Thyroid gland (tissue), 4 donors: ENCODE measurements around the gene NLGN1.

Source experiments
- CTCF ChIP-seq, 6 experiments: fragments of 200-600 bp in 3 of 6; fragments of 450-650 bp in 3 of 6; sonication (generic) in 3 of 6; IDR thresholded peaks; one replicate each; pipeline ENCODE4 v1.5.1; 2016 to 2019; ENCODE audit warnings: antibody characterized with exemption in 6 of 6, mild to moderate bottlenecking in 2 of 6, inconsistent platforms in 1 of 6, moderate library complexity in 1 of 6
- POLR2A ChIP-seq, 2 donors: fragments of 450-650 bp; IDR thresholded peaks; one replicate each; pipeline ENCODE4 v1.6.1; 2017; ENCODE audit warnings: antibody characterized with exemption in 2 of 2, mild to moderate bottlenecking in 2 of 2, moderate library complexity in 1 of 2

GRCh38 chr3:173556546-173556945, 159.0 kb downstream of the NLGN1 start:
- no peak for TF ChIP-seq CTCF (IDR thresholded peaks at IDR 0.05)
- no peak for TF ChIP-seq POLR2A (IDR thresholded peaks at IDR 0.05)
